SK-N-SH treated with all-trans-retinoic acid at 6 μM for 48 hours (cell line): ENCODE data around the gene SCYL3.

Source experiments
- ESRRG ChIP-seq: fragments of 250-450 bp; sonication (Bioruptor Pico); IDR thresholded peaks from 2 replicates; pipeline ENCODE4 v1.6.1; 2021; ENCODE audit warnings: mild to moderate bottlenecking
- GLIS3 ChIP-seq: fragments of 250-450 bp; sonication (Bioruptor Pico); IDR thresholded peaks from 2 replicates; pipeline ENCODE4 v1.5.0; 2020; ENCODE audit warnings: mild to moderate bottlenecking, moderate library complexity
- ZC3H10 ChIP-seq: fragments of 250-450 bp; sonication (Bioruptor Pico); IDR thresholded peaks from 2 replicates; pipeline ENCODE4 v1.5.1; 2021; ENCODE audit warnings: mild to moderate bottlenecking, moderate library complexity
- ZNF565 ChIP-seq: fragments of 450-650 bp; formaldehyde crosslinking; conservative IDR thresholded peaks from 2 replicates; pipeline ENCODE4 v1.5.0; 2020; ENCODE audit warnings: low read depth, mild to moderate bottlenecking, moderate library complexity
- ZNF70 ChIP-seq: fragments of 450-650 bp; formaldehyde crosslinking; IDR thresholded peaks from 2 replicates; pipeline ENCODE4 v1.5.0; 2020; ENCODE audit warnings: mild to moderate bottlenecking, moderate library complexity
- TF ChIP-seq, protein P1 (sequence below): fragments of 250-450 bp; sonication (Bioruptor Pico); IDR thresholded peaks from 2 replicates; pipeline ENCODE4 v1.5.1; 2021; ENCODE audit warnings: mild to moderate bottlenecking, moderate library complexity
- TF ChIP-seq, protein P2 (sequence below): fragments of 250-450 bp; sonication (Bioruptor Pico); IDR thresholded peaks from 2 replicates; pipeline ENCODE4 v1.8.0; 2020; ENCODE audit warnings: mild to moderate bottlenecking, moderate library complexity, borderline replicate concordance

DNA sequence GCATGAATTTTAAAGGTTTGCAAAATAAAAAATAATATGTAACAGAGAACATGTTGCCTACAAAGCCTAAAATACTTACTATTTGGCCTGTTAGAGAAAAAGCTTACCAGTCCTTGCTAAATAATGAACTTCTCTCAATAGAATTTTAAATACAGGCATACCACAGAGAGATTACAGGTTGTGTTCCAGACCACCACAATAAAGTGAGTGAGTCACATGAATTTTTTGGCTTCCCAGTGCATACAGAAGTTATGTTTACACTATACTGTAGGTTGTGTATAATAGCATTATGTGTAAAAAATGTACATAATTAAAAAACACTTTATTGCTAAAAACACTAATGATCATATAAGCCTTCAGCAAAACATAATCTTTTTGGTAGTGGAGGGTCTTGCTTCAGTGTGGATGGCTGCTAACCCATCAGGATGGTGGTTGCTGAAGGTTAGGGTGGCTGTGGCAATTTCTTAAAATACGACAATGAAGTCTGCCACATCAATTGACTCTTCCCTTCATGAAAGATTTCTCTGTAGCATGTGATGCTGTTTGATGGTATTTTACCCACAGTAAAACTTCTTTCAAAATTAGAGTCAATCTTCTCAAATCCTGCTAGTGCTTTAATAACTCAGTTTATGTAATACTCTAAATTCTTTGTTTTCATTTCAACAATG is 48.6 kb downstream of the SCYL3 start:
- TF ChIP-seq GLIS3 (CRISPR knock-in tag) (no peak), ZC3H10 (CRISPR knock-in tag) (no peak), ZNF565 (CRISPR knock-in tag) (no peak), ZNF70 (CRISPR knock-in tag) (no peak), ESRRG (CRISPR knock-in tag) (no peak)
- TF ChIP-seq, protein P1, sequence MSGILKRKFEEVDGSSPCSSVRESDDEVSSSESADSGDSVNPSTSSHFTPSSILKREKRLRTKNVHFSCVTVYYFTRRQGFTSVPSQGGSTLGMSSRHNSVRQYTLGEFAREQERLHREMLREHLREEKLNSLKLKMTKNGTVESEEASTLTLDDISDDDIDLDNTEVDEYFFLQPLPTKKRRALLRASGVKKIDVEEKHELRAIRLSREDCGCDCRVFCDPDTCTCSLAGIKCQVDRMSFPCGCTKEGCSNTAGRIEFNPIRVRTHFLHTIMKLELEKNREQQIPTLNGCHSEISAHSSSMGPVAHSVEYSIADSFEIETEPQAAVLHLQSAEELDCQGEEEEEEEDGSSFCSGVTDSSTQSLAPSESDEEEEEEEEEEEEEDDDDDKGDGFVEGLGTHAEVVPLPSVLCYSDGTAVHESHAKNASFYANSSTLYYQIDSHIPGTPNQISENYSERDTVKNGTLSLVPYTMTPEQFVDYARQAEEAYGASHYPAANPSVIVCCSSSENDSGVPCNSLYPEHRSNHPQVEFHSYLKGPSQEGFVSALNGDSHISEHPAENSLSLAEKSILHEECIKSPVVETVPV (CRISPR knock-in tag), result no peak
- TF ChIP-seq, protein P2, sequence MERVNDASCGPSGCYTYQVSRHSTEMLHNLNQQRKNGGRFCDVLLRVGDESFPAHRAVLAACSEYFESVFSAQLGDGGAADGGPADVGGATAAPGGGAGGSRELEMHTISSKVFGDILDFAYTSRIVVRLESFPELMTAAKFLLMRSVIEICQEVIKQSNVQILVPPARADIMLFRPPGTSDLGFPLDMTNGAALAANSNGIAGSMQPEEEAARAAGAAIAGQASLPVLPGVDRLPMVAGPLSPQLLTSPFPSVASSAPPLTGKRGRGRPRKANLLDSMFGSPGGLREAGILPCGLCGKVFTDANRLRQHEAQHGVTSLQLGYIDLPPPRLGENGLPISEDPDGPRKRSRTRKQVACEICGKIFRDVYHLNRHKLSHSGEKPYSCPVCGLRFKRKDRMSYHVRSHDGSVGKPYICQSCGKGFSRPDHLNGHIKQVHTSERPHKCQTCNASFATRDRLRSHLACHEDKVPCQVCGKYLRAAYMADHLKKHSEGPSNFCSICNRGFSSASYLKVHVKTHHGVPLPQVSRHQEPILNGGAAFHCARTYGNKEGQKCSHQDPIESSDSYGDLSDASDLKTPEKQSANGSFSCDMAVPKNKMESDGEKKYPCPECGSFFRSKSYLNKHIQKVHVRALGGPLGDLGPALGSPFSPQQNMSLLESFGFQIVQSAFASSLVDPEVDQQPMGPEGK (CRISPR knock-in tag), result no peak
